ENCODE results near the gene UST. TPM values are rescaled to one million over a fixed set of nuclear protein-coding genes. Genes with fewer than 3 reads are reported as not detected.

Gene UST
- total RNA-seq, 1 donor from 2014 or later, result 9.7 TPM

GRCh38 chr6:148736774-148737412 lies 9.9 kb upstream of the UST start:
- Mint-ChIP-seq H3K4me1 (ENCODE audit: unreplicated experiment) (no peaks in the 10 kb centered on the region), H3K36me3 (no peaks in the 10 kb centered on the region), H3K27me3 (peaks cover 5% of the 10 kb centered on the region), H3K9me3 (no peaks in the 10 kb centered on the region), H3K27ac (no peak overlapping the region), H3K4me3 (no peak overlapping the region)
- no peak for TF ChIP-seq CTCF (conservative IDR thresholded peaks at IDR 0.05)
- no peak for DNase-seq (ENCODE audit: extremely low spot score, unreplicated experiment)

GRCh38 chr6:148737806-148738205 lies 9.0 kb upstream of the UST start:
- H3K4me1 Mint-ChIP-seq (ENCODE audit: unreplicated experiment), result no peaks in the 10 kb centered on the region
- DNase-seq (ENCODE audit: extremely low spot score, unreplicated experiment), result no peak
- H3K27ac Mint-ChIP-seq, result no peak overlapping the region
- H3K36me3 Mint-ChIP-seq, result no peaks in the 10 kb centered on the region
- peaks cover 5% of the 10 kb centered on the region for H3K27me3 Mint-ChIP-seq
- H3K9me3 Mint-ChIP-seq, result no peaks in the 10 kb centered on the region
- no peak for TF ChIP-seq CTCF (conservative IDR thresholded peaks at IDR 0.05)
- H3K4me3 Mint-ChIP-seq, result no peak overlapping the region

- no peak overlapping the region for H3K27ac Mint-ChIP-seq
- no peak overlapping the region for H3K4me3 Mint-ChIP-seq
- H3K27me3 Mint-ChIP-seq, result peaks cover 9% of the 10 kb centered on the region
- no peaks in the 10 kb centered on the region for H3K9me3 Mint-ChIP-seq
- no peaks in the 10 kb centered on the region for H3K36me3 Mint-ChIP-seq
- DNase-seq (ENCODE audit: extremely low spot score, unreplicated experiment), result no peak
- H3K4me1 Mint-ChIP-seq (ENCODE audit: unreplicated experiment), result peaks cover 4% of the 10 kb centered on the region
- TF ChIP-seq CTCF (conservative IDR thresholded peaks at IDR 0.05), result no peak
These were observed 7.6 kb upstream of the UST start for GRCh38 chr6:148738946-148739821.

GRCh38 chr6:148739822-148740128 lies 7.1 kb upstream of the UST start:
- DNase-seq (ENCODE audit: extremely low spot score, unreplicated experiment), result no peak
- Mint-ChIP-seq H3K36me3 (no peaks in the 10 kb centered on the region), H3K4me1 (ENCODE audit: unreplicated experiment) (peaks cover 6% of the 10 kb centered on the region), H3K27ac (no peak overlapping the region), H3K4me3 (no peak overlapping the region), H3K27me3 (peaks cover 9% of the 10 kb centered on the region), H3K9me3 (no peaks in the 10 kb centered on the region)
- TF ChIP-seq CTCF (conservative IDR thresholded peaks at IDR 0.05), result no peak

- Mint-ChIP-seq H3K9me3 (no peaks in the 10 kb centered on the region), H3K36me3 (no peaks in the 10 kb centered on the region), H3K27me3 (peaks cover 20% of the 10 kb centered on the region), H3K4me3 (no peak overlapping the region), H3K4me1 (ENCODE audit: unreplicated experiment) (peaks cover 16% of the 10 kb centered on the region), H3K27ac (no peak overlapping the region)
- no peak for TF ChIP-seq CTCF (conservative IDR thresholded peaks at IDR 0.05)
- DNase-seq (ENCODE audit: extremely low spot score, unreplicated experiment), result no peak
These were observed 3.4 kb upstream of the UST start for GRCh38 chr6:148743476-148743875.
